SU-DHL-6 (cell line): ENCODE data around the gene GPHN.
"Not testable (repeated sequence)": the region's sequence is repeated elsewhere in the genome, so short reads cannot be mapped to it uniquely, and the experiment has no call there.

Experiments
- EZH2phosphoT487 ChIP-seq: fragments of 200-600 bp; sonication (generic), shearing (Covaris generic); conservative IDR thresholded peaks from 2 replicates; pipeline ENCODE4 v1.6.1; 2018; ENCODE audit warnings: mild to moderate bottlenecking, antibody characterized with exemption, low read length, moderate library complexity, mixed read lengths
- TF ChIP-seq, protein P1 (sequence below): fragments of 200-600 bp; sonication (generic); IDR thresholded peaks from one replicate; pipeline ENCODE4 v1.5.1; 2017; ENCODE audit warnings: antibody characterized with exemption, mild to moderate bottlenecking, low read length, moderate library complexity; ENCODE audit not compliant: insufficient read depth, poor library complexity, severe bottlenecking

DNA sequence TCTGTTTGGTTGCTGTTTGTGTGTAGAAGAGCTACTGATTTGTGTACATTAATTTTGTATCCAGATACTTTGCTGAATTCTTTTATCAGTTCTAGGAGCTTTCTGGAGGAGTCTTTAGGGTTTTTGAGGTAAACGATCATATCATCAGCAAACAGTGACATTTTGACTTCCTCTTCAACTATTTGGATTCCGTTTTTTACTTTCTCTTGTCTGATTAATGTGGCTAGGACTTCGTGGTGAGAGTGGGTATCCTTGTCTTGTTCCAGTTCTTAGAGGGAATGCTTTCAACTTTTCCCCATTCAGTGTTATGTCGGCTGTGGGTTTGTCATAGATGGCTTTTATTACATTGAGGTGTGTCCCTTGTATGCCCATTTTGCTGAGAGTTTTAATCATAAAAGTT lies 206.3 kb downstream of the GPHN start:
- TF ChIP-seq, protein P1, sequence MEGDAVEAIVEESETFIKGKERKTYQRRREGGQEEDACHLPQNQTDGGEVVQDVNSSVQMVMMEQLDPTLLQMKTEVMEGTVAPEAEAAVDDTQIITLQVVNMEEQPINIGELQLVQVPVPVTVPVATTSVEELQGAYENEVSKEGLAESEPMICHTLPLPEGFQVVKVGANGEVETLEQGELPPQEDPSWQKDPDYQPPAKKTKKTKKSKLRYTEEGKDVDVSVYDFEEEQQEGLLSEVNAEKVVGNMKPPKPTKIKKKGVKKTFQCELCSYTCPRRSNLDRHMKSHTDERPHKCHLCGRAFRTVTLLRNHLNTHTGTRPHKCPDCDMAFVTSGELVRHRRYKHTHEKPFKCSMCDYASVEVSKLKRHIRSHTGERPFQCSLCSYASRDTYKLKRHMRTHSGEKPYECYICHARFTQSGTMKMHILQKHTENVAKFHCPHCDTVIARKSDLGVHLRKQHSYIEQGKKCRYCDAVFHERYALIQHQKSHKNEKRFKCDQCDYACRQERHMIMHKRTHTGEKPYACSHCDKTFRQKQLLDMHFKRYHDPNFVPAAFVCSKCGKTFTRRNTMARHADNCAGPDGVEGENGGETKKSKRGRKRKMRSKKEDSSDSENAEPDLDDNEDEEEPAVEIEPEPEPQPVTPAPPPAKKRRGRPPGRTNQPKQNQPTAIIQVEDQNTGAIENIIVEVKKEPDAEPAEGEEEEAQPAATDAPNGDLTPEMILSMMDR: not testable (repeated sequence)
- not testable (repeated sequence) for TF ChIP-seq EZH2phosphoT487
